ENCODE results near the gene PRKN.
"Not testable (repeated sequence)": the region's sequence is repeated elsewhere in the genome, so short reads cannot be mapped to it uniquely, and the experiment has no call there.

Gene PRKN

DNA sequence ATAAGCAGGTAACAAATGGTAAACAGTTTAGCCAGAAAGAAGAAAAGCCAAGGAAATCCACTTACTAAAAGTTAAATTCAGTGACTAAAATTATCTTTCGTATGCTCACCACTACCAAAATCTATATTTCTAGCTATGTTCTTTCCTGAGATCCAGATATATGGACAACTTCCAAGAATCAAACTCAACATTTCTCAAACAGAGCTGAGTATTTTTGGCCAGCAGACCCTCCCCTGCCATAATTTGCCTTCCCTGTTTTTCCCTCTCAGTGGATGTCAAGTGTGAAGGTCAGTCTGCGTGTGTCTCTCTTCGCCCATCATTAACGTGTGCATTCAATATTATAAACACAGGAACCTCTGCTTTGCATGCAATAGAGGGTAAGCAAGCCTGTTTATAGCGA is 42.0 kb downstream of the PRKN start:
- no peak overlapping the region for H3K4me2 ChIP-seq
- peaks cover 0 to 7% (median 0%) of the 10 kb centered on the region in 10 experiments; a peak in 2 of 20 replicates for H3K4me1 ChIP-seq
- no peaks in the 10 kb centered on the region for H4K20me1 ChIP-seq
- peaks cover 0 to 5% (median 0%) of the 10 kb centered on the region in 11 experiments; a peak in 1 of 22 replicates for H3K9me3 ChIP-seq (replicated peaks in 1 of 11)
- H3K9ac ChIP-seq = no peak overlapping the region
- H3K36me3 ChIP-seq = no peaks in the 10 kb centered on the region
- H3K27ac ChIP-seq = no peak overlapping the region
- no peak overlapping the region for H3K4me3 ChIP-seq
- TF ChIP-seq Cebpa-rat (IDR thresholded peaks at IDR 0.05) = no peak
- no peaks in the 10 kb centered on the region for H3K27me3 ChIP-seq

DNA sequence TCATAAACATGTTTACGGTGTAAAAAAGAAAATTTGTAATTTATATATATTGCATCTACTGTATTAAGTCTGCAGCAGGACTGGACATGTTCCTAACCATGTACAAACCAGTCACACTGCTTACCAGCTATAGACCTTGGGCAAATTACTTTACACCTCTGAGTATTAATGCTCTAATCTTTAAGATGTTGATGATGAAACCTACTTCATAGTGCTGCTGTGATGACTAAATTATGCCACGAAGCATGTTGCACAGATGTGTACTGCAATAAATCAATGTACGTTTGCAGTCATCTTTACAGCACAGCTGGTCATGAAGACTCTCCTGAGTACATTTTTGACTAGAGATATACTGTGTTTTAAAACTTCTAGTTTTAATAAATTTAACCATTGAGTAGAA is 42.6 kb downstream of the PRKN start:
- Histone ChIP-seq H3K9me3 (replicated peaks in 1 of 11) (peaks cover 0 to 5% (median 0%) of the 10 kb centered on the region in 11 experiments; a peak in 1 of 22 replicates), H3K27ac (no peak overlapping the region), H3K9ac (no peak overlapping the region), H3K4me2 (no peak overlapping the region), H3K27me3 (no peaks in the 10 kb centered on the region), H3K4me3 (no peak overlapping the region), H4K20me1 (no peaks in the 10 kb centered on the region), H3K4me1 (peaks cover 0 to 2% (median 0%) of the 10 kb centered on the region in 10 experiments; a peak in 1 of 20 replicates), H3K36me3 (no peaks in the 10 kb centered on the region)
- no peak for TF ChIP-seq Cebpa-rat (IDR thresholded peaks at IDR 0.05)

DNA sequence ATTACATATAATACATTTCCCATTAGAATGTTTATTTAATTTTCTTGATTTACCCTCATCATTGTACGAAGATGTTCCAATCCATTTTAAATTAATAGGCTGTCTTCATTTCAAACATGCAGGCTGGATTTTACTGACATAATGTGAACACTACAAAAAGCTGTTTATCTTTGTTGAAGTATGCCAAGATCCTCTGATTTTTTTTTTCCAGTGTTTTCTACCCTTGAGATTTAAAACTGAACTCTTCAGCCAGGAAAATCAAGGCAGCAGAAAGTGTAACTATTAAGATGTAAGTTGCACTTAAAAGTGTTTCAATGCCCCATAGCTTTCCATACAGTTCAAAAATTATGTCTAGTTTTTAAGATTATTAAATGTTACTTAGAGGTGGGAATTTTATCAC is 43.5 kb downstream of the PRKN start:
- no peaks in the 10 kb centered on the region for H3K36me3 ChIP-seq
- H3K4me3 ChIP-seq = no peak overlapping the region

DNA sequence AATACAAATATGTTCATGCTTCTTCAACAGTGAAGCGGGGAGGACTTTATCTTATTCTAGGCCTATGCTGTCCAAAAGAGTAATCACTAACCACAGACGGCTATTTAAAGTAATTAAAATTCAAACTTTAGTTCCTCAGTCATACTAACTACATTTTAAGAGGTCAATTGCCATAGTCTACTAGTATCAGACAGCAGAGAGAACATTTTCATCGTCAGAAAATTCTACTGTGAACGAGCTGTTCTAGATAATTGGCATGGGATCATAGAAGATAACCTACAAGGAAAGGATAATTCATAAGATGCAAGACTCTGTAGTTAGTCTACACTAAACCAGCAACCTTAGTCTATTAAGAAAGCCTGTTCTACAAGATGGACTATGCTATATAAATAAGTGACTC is 44.4 kb downstream of the PRKN start:
- Histone ChIP-seq H4K20me1 (no peaks in the 10 kb centered on the region), H3K27ac (no peak overlapping the region), H3K27me3 (no peaks in the 10 kb centered on the region), H3K4me2 (no peak overlapping the region), H3K4me3 (no peak overlapping the region), H3K4me1 (peaks cover 0 to 6% (median 0%) of the 10 kb centered on the region in 10 experiments; a peak in 3 of 20 replicates), H3K9ac (no peak overlapping the region), H3K36me3 (no peaks in the 10 kb centered on the region), H3K9me3 (replicated peaks in 1 of 11) (peaks cover 0 to 5% (median 0%) of the 10 kb centered on the region in 11 experiments; a peak in 1 of 22 replicates)
- no peak for TF ChIP-seq Cebpa-rat (IDR thresholded peaks at IDR 0.05)

More for the DNA sequence above, 43.5 kb downstream of the PRKN start:
- Histone ChIP-seq H3K27me3 (no peaks in the 10 kb centered on the region), H3K4me1 (peaks cover 0 to 6% (median 0%) of the 10 kb centered on the region in 10 experiments; a peak in 3 of 20 replicates), H3K9me3 (replicated peaks in 1 of 11) (peaks cover 0 to 5% (median 0%) of the 10 kb centered on the region in 11 experiments; a peak in 1 of 22 replicates), H3K9ac (no peak overlapping the region), H3K27ac (no peak overlapping the region), H3K4me2 (no peak overlapping the region), H4K20me1 (no peaks in the 10 kb centered on the region)
- no peak for TF ChIP-seq Cebpa-rat (IDR thresholded peaks at IDR 0.05)

DNA sequence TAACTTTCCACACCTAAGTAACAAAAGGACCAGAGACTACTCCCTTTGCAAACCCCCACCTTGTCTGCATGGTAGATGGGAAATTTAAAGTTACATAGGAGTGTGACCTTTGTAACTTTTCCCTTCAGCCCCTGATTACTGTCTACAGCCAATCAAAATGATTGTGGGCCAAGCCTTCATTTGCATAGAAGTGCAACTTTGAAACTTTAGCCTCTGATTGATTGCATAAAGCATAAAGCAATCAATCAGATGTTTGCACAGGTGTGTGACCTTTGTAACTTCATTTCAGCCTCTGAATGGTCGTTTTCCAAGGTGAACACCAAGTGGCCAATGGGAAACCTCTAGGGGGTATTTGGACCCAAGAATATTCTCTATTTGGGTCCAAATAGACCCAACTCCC is 46.1 kb downstream of the PRKN start:
- Histone ChIP-seq H3K36me3 (no peaks in the 10 kb centered on the region), H4K20me1 (no peaks in the 10 kb centered on the region), H3K9me3 (replicated peaks in 1 of 11) (peaks cover 0 to 5% (median 0%) of the 10 kb centered on the region in 11 experiments; a peak in 1 of 22 replicates), H3K4me3 (no peak overlapping the region), H3K27ac (no peak overlapping the region), H3K4me1 (peaks cover 0 to 6% (median 0%) of the 10 kb centered on the region in 10 experiments; a peak in 3 of 20 replicates), H3K4me2 (no peak overlapping the region), H3K9ac (no peak overlapping the region), H3K27me3 (no peaks in the 10 kb centered on the region)
- TF ChIP-seq Cebpa-rat (IDR thresholded peaks at IDR 0.05) = no peak

DNA sequence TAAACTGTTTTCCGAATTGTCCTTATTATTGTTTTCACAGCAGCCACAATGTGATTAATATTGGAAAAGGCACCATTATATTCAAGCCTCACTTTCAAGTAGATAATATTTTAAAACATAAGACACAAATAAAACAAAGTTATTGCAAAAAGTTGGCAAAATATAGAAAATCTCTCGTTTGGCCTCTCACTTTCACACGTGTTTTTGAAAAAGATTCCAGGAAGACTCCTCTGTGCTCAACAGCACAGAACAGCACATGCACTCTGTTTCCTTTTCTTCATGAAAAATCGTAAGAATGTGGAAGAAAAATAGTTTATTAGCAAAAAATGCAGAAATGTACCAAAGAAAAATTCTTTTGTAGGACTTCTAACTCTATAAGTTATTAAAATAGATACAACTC is 46.7 kb downstream of the PRKN start:
- no peaks in the 10 kb centered on the region for H3K27me3 ChIP-seq
- H3K9me3 ChIP-seq (replicated peaks in 1 of 11) = peaks cover 0 to 5% (median 0%) of the 10 kb centered on the region in 11 experiments; a peak in 1 of 22 replicates
- TF ChIP-seq Cebpa-rat (IDR thresholded peaks at IDR 0.05) = no peak
- no peak overlapping the region for H3K4me2 ChIP-seq
- no peak overlapping the region for H3K27ac ChIP-seq
- no peaks in the 10 kb centered on the region for H3K36me3 ChIP-seq
- no peak overlapping the region for H3K4me3 ChIP-seq
- no peak overlapping the region for H3K9ac ChIP-seq
- no peaks in the 10 kb centered on the region for H4K20me1 ChIP-seq
- peaks cover 0 to 6% (median 0%) of the 10 kb centered on the region in 10 experiments; a peak in 3 of 20 replicates for H3K4me1 ChIP-seq

DNA sequence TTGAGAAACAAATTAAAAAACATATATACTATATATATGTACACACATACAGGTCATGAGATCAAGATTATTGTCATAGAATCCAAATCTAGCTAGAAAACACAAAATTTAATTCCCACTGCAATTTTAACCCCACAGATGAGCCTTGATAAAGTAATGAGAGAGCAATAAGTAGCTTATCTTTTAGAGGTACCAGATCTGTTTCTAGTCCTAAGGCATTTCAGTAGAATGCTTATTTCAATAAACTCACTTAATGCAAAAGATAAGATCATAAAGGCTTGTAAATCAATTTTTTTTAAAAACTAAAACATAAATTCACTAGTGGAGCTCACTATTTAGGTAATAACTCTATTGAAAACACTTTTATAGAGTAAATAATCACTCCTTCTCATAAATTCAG is 47.2 kb downstream of the PRKN start:
- H3K4me3 ChIP-seq = no peak overlapping the region
- peaks cover 0 to 5% (median 0%) of the 10 kb centered on the region in 11 experiments; a peak in 1 of 22 replicates for H3K9me3 ChIP-seq (replicated peaks in 1 of 11)
- H3K9ac ChIP-seq = no peak overlapping the region
- peaks cover 0 to 6% (median 0%) of the 10 kb centered on the region in 10 experiments; a peak in 3 of 20 replicates for H3K4me1 ChIP-seq
- TF ChIP-seq Cebpa-rat (IDR thresholded peaks at IDR 0.05) = no peak
- H3K27ac ChIP-seq = no peak overlapping the region
- no peak overlapping the region for H3K4me2 ChIP-seq
- no peaks in the 10 kb centered on the region for H3K27me3 ChIP-seq
- H4K20me1 ChIP-seq = no peaks in the 10 kb centered on the region
- no peaks in the 10 kb centered on the region for H3K36me3 ChIP-seq

DNA sequence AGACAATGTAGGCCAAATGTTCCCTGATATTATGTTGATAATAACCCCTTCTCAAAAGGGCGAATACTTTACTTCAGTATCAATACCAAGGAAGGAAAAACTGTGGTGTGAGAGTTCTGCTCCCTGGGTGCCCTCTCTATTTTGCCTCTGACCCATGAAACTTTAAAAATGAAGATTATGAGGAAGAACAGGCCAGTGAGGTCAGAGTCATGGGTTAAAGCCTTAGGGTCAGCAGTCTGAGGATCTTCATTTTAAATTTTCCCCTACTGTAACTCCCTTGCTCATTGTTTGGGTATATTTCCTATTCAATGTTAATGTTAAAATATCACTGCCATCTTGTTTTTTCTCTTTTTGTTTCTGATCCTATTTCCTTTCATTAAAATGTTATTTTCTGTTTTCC is 47.9 kb downstream of the PRKN start:
- Histone ChIP-seq H3K4me1 (peaks cover 0 to 6% (median 0%) of the 10 kb centered on the region in 10 experiments; a peak in 3 of 20 replicates), H3K9me3 (replicated peaks in 1 of 11) (peaks cover 0 to 5% (median 0%) of the 10 kb centered on the region in 11 experiments; a peak in 1 of 22 replicates), H4K20me1 (no peaks in the 10 kb centered on the region), H3K4me2 (peak overlapping the region in 1 of 11 experiments; percentile 26; a peak in 1 of 22 replicates), H3K27ac (0 out of 22 replicates have a peak overlapping the region, but pooled peaks of 1 of the 11 experiments have one; percentile 31), H3K4me3 (no peak overlapping the region), H3K36me3 (no peaks in the 10 kb centered on the region), H3K9ac (no peak overlapping the region), H3K27me3 (no peaks in the 10 kb centered on the region)
- TF ChIP-seq Cebpa-rat (IDR thresholded peaks at IDR 0.05) = no peak

DNA sequence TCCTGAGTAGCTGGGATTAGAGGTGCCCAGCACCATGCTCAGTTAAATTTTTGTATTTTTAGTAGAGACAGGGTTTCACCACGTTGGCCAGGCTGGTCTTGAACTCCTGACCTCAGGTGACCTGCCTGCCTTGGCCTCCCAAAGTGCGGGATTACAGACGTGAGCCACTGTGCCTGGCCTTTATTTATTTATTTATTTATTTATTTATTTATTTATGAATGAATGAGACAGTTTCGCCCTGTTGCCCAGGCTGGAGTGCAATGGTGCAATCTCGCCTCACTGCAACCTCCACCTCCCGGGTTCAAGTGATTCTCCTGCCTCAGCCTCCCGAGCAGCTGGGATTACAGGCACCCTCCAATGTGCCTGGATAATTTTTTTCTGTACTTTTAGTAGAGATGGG is 48.7 kb downstream of the PRKN start:
- H3K27me3 ChIP-seq; H4K20me1 ChIP-seq; H3K4me1 ChIP-seq; H3K9me3 ChIP-seq (replicated peaks in 1 of 11); H3K4me2 ChIP-seq; H3K36me3 ChIP-seq; H3K9ac ChIP-seq; H3K4me3 ChIP-seq: not testable (repeated sequence)
- 0 out of 22 replicates have a peak overlapping the region, but pooled peaks of 1 of the 11 experiments have one; percentile 31 for H3K27ac ChIP-seq

DNA sequence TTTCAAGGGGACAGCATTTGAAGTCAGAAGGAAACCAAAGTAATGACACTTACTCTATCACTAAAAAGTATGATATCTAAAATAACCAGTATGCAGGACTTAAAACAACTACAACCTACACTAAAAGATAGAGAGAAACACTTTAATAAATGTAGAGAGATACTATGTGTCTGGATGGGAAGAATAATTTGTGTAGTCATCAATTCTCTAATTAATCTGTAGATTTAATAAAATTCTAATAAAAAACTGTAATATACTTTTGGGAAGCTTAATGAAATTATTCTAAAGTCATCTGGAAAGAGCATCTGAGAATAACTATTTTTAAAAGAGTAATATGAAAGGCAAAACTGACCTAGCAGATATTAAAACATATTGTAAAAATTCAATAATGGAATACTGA is 52.1 kb downstream of the PRKN start:
- Histone ChIP-seq H4K20me1 (no peaks in the 10 kb centered on the region), H3K9me3 (replicated peaks in 1 of 11) (no peaks in the 10 kb centered on the region)
- TF ChIP-seq Cebpa-rat (IDR thresholded peaks at IDR 0.05) = no peak

More for the DNA sequence above, 52.1 kb downstream of the PRKN start:
- H3K36me3 ChIP-seq = no peaks in the 10 kb centered on the region
- no peaks in the 10 kb centered on the region for H3K27me3 ChIP-seq
- no peak overlapping the region for H3K4me3 ChIP-seq
- no peak overlapping the region for H3K4me2 ChIP-seq
- H3K4me1 ChIP-seq = peaks cover 0 to 6% (median 0%) of the 10 kb centered on the region in 10 experiments; a peak in 3 of 20 replicates
- no peak overlapping the region for H3K9ac ChIP-seq
- H3K27ac ChIP-seq = no peak overlapping the region
